ENCODE data around the gene TEAD1. TPM values are rescaled to one million over a fixed set of nuclear protein-coding genes. Genes with fewer than 3 reads are reported as not detected.

TEAD1 gene
- polyA plus RNA-seq, 1 donor (not counting 4 experiments of a cell fraction or from before 2014, with no cell fraction given) = 32.7 TPM

GRCh38 chr11:12810568-12810894 is 136.3 kb downstream of the TEAD1 start:
- Histone ChIP-seq H3K27me3 (ENCODE audit: control insufficient read depth, extremely low read depth, insufficient read depth, low read length) (no peaks in the 10 kb centered on the region), H3K4me3 (ENCODE audit: control insufficient read depth in 2 of 3, extremely low read depth in 1 of 3, insufficient read depth in 2 of 3, low read depth in 1 of 3, low read length in 3 of 3) (no peak overlapping the region), H3K9ac (ENCODE audit: control insufficient read depth, extremely low read depth, insufficient read depth, low read length) (no peak overlapping the region), H3K36me3 (ENCODE audit: control insufficient read depth in 2 of 2, extremely low read depth in 1 of 2, insufficient read depth in 2 of 2, low read length in 2 of 2) (peaks cover 0 to 17% of the 10 kb centered on the region in 2 experiments), H3K9me1 (ENCODE audit: control insufficient read depth, extremely low read depth, insufficient read depth, low read length) (peaks cover 19% of the 10 kb centered on the region), H3K4me1 (ENCODE audit: control insufficient read depth, extremely low read depth, insufficient read depth, low read length) (peaks cover 69% of the 10 kb centered on the region), H3K79me2 (ENCODE audit: control insufficient read depth, insufficient read depth, low read length) (peaks cover 84% of the 10 kb centered on the region), H3K27ac (ENCODE audit: control insufficient read depth, insufficient read depth, low read length) (no peak overlapping the region), H3K9me3 (ENCODE audit: control insufficient read depth, low read depth, low read length) (no peaks in the 10 kb centered on the region), H2AFZ (ENCODE audit: control insufficient read depth, low read length) (no peak overlapping the region), H4K20me1 (ENCODE audit: control insufficient read depth, extremely low read depth, insufficient read depth, low read length) (peaks cover 29% of the 10 kb centered on the region), H3K4me2 (ENCODE audit: control insufficient read depth, extremely low read depth, insufficient read depth, low read depth, low read length) (no peak overlapping the region)
- dilution Hi-C loops (cut with MboI; ENCODE audit: extremely low pct_ligation_motif_present, low sequenced_read_pairs) = no loop called here
- TF ChIP-seq EZH2 (IDR thresholded peaks at IDR 0.05; ENCODE audit: low read length) = no peak
- TF ChIP-seq CTCF (optimal IDR thresholded peaks at IDR 0.05 in 1 of 3, IDR thresholded peaks at IDR 0.05 in 1 of 3, conservative IDR thresholded peaks at IDR 0.05 in 1 of 3; ENCODE audit: extremely low read depth in 1 of 3, insufficient read depth in 2 of 3, low read length in 3 of 3) = no peak
- FAIRE-seq (no peak), DNase-seq (ENCODE audit: low read depth, low spot score) (no peak)

GRCh38 chr11:12811861-12812260 is 137.6 kb downstream of the TEAD1 start:
- DNase-seq (ENCODE audit: low read depth, low spot score) (no peak), FAIRE-seq (no peak)
- Histone ChIP-seq H3K9me3 (ENCODE audit: control insufficient read depth, low read depth, low read length) (no peaks in the 10 kb centered on the region), H3K27me3 (ENCODE audit: control insufficient read depth, extremely low read depth, insufficient read depth, low read length) (no peaks in the 10 kb centered on the region), H2AFZ (ENCODE audit: control insufficient read depth, low read length) (no peak overlapping the region), H3K9ac (ENCODE audit: control insufficient read depth, extremely low read depth, insufficient read depth, low read length) (no peak overlapping the region), H4K20me1 (ENCODE audit: control insufficient read depth, extremely low read depth, insufficient read depth, low read length) (peaks cover 24% of the 10 kb centered on the region), H3K4me3 (ENCODE audit: control insufficient read depth in 2 of 3, extremely low read depth in 1 of 3, insufficient read depth in 2 of 3, low read depth in 1 of 3, low read length in 3 of 3) (no peak overlapping the region), H3K4me1 (ENCODE audit: control insufficient read depth, extremely low read depth, insufficient read depth, low read length) (peaks cover 61% of the 10 kb centered on the region), H3K36me3 (ENCODE audit: control insufficient read depth in 2 of 2, extremely low read depth in 1 of 2, insufficient read depth in 2 of 2, low read length in 2 of 2) (peaks cover 3 to 17% of the 10 kb centered on the region in 2 experiments), H3K27ac (ENCODE audit: control insufficient read depth, insufficient read depth, low read length) (no peak overlapping the region), H3K79me2 (ENCODE audit: control insufficient read depth, insufficient read depth, low read length) (peaks cover 84% of the 10 kb centered on the region), H3K9me1 (ENCODE audit: control insufficient read depth, extremely low read depth, insufficient read depth, low read length) (peaks cover 19% of the 10 kb centered on the region), H3K4me2 (ENCODE audit: control insufficient read depth, extremely low read depth, insufficient read depth, low read depth, low read length) (no peak overlapping the region)
- dilution Hi-C loops (cut with MboI; ENCODE audit: extremely low pct_ligation_motif_present, low sequenced_read_pairs) = no loop called here
- no peak for TF ChIP-seq EZH2 (IDR thresholded peaks at IDR 0.05; ENCODE audit: low read length)
- no peak for TF ChIP-seq CTCF (optimal IDR thresholded peaks at IDR 0.05 in 1 of 3, IDR thresholded peaks at IDR 0.05 in 1 of 3, conservative IDR thresholded peaks at IDR 0.05 in 1 of 3; ENCODE audit: extremely low read depth in 1 of 3, insufficient read depth in 2 of 3, low read length in 3 of 3)
